Measurements from ENCODE around the gene MYO7A. TPM values are rescaled to one million over a fixed set of nuclear protein-coding genes. Genes with fewer than 3 reads are reported as not detected.

Gene MYO7A
- polyA plus RNA-seq, 1 donor (not counting 4 experiments of a cell fraction or from before 2014, with no cell fraction given), result 0.75 TPM

DNA sequence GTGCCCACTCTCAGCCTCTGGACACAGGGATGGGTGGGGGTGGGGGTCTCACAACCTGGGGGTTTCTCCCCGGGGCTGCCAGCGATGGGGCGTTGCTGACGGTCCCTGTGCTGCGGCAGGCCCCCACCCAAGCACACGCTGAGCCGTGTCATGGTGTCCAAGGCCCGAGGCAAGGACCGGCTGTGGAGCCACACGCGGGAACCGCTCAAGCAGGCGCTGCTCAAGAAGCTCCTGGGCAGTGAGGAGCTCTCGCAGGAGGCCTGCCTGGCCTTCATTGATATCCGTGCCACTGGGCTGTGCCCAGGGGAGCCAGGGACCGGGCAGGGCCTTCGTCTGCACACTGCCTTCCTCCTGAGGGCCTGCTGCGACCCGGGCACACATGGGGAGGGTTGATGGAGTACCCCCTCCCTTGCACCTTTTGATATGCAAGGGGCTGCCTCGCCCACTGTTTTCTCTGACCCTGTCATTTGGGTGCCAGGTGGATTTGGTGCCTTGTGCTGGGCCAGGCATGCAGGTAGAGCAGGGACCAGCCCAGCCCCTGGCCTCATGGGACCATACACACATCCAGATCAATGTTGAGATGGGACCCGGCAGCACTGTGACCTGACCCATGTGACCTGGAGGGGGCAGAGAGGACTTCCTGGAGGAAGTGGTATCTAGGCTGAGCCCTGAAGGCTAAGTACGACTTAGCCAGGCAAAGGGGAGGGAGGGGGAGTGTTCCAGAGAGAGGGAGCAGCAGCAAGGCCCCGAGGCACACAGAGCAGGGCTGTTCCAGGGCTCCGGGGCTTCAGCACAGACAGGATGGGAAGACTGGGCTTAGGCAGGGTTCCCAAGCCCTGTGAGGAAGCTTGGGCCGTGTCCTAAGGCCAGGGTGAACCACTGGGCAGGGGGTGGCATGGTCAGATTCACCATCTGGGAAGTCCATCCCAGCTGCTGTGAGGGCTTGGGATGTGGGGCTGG lies 75.2 kb downstream of the MYO7A start:
- H3K9ac ChIP-seq (ENCODE audit: control insufficient read depth, extremely low read depth, insufficient read depth, low read length), result no peak overlapping the region
- no peak for TF ChIP-seq EZH2 (IDR thresholded peaks at IDR 0.05; ENCODE audit: low read length)
- TF ChIP-seq, protein P1, sequence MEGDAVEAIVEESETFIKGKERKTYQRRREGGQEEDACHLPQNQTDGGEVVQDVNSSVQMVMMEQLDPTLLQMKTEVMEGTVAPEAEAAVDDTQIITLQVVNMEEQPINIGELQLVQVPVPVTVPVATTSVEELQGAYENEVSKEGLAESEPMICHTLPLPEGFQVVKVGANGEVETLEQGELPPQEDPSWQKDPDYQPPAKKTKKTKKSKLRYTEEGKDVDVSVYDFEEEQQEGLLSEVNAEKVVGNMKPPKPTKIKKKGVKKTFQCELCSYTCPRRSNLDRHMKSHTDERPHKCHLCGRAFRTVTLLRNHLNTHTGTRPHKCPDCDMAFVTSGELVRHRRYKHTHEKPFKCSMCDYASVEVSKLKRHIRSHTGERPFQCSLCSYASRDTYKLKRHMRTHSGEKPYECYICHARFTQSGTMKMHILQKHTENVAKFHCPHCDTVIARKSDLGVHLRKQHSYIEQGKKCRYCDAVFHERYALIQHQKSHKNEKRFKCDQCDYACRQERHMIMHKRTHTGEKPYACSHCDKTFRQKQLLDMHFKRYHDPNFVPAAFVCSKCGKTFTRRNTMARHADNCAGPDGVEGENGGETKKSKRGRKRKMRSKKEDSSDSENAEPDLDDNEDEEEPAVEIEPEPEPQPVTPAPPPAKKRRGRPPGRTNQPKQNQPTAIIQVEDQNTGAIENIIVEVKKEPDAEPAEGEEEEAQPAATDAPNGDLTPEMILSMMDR (optimal IDR thresholded peaks at IDR 0.05 in 1 of 3, IDR thresholded peaks at IDR 0.05 in 1 of 3, conservative IDR thresholded peaks at IDR 0.05 in 1 of 3; ENCODE audit: extremely low read depth in 1 of 3, insufficient read depth in 2 of 3, low read length in 3 of 3), result no peak
- no peak overlapping the region for H3K4me3 ChIP-seq (ENCODE audit: control insufficient read depth in 2 of 3, extremely low read depth in 1 of 3, insufficient read depth in 2 of 3, low read depth in 1 of 3, low read length in 3 of 3)
- H3K4me1 ChIP-seq (ENCODE audit: control insufficient read depth, extremely low read depth, insufficient read depth, low read length), result no peaks in the 10 kb centered on the region
- no peaks in the 10 kb centered on the region for H3K79me2 ChIP-seq (ENCODE audit: control insufficient read depth, insufficient read depth, low read length)
- no peak for FAIRE-seq
- H4K20me1 ChIP-seq (ENCODE audit: control insufficient read depth, extremely low read depth, insufficient read depth, low read length), result no peaks in the 10 kb centered on the region
- no peak overlapping the region for H3K4me2 ChIP-seq (ENCODE audit: control insufficient read depth, extremely low read depth, insufficient read depth, low read depth, low read length)
- H3K36me3 ChIP-seq (ENCODE audit: control insufficient read depth in 2 of 2, extremely low read depth in 1 of 2, insufficient read depth in 2 of 2, low read length in 2 of 2), result no peaks in the 10 kb centered on the region
- dilution Hi-C loops (cut with MboI; ENCODE audit: extremely low pct_ligation_motif_present, low sequenced_read_pairs), result no loop called here
- H2AFZ ChIP-seq (ENCODE audit: control insufficient read depth, low read length), result no peak overlapping the region
- H3K27ac ChIP-seq (ENCODE audit: control insufficient read depth, insufficient read depth, low read length), result no peak overlapping the region
- DNase-seq (ENCODE audit: low read depth, low spot score), result no peak
- H3K9me3 ChIP-seq (ENCODE audit: control insufficient read depth, low read depth, low read length), result no peaks in the 10 kb centered on the region
- no peaks in the 10 kb centered on the region for H3K27me3 ChIP-seq (ENCODE audit: control insufficient read depth, extremely low read depth, insufficient read depth, low read length)
- no peaks in the 10 kb centered on the region for H3K9me1 ChIP-seq (ENCODE audit: control insufficient read depth, extremely low read depth, insufficient read depth, low read length)

GRCh38 chr11:77203901-77204753 lies 76.1 kb downstream of the MYO7A start:
- Histone ChIP-seq H3K4me3 (ENCODE audit: control insufficient read depth in 2 of 3, extremely low read depth in 1 of 3, insufficient read depth in 2 of 3, low read depth in 1 of 3, low read length in 3 of 3) (no peak overlapping the region), H4K20me1 (ENCODE audit: control insufficient read depth, extremely low read depth, insufficient read depth, low read length) (no peaks in the 10 kb centered on the region), H3K4me1 (ENCODE audit: control insufficient read depth, extremely low read depth, insufficient read depth, low read length) (no peaks in the 10 kb centered on the region), H3K4me2 (ENCODE audit: control insufficient read depth, extremely low read depth, insufficient read depth, low read depth, low read length) (no peak overlapping the region), H3K79me2 (ENCODE audit: control insufficient read depth, insufficient read depth, low read length) (no peaks in the 10 kb centered on the region), H3K9ac (ENCODE audit: control insufficient read depth, extremely low read depth, insufficient read depth, low read length) (no peak overlapping the region), H2AFZ (ENCODE audit: control insufficient read depth, low read length) (no peak overlapping the region), H3K27me3 (ENCODE audit: control insufficient read depth, extremely low read depth, insufficient read depth, low read length) (no peaks in the 10 kb centered on the region), H3K36me3 (ENCODE audit: control insufficient read depth in 2 of 2, extremely low read depth in 1 of 2, insufficient read depth in 2 of 2, low read length in 2 of 2) (no peaks in the 10 kb centered on the region), H3K9me1 (ENCODE audit: control insufficient read depth, extremely low read depth, insufficient read depth, low read length) (no peaks in the 10 kb centered on the region), H3K27ac (ENCODE audit: control insufficient read depth, insufficient read depth, low read length) (no peak overlapping the region), H3K9me3 (ENCODE audit: control insufficient read depth, low read depth, low read length) (no peaks in the 10 kb centered on the region)
- no peak for FAIRE-seq
- TF ChIP-seq EZH2 (IDR thresholded peaks at IDR 0.05; ENCODE audit: low read length), result no peak
- TF ChIP-seq, protein P1 (optimal IDR thresholded peaks at IDR 0.05 in 1 of 3, IDR thresholded peaks at IDR 0.05 in 1 of 3, conservative IDR thresholded peaks at IDR 0.05 in 1 of 3; ENCODE audit: extremely low read depth in 1 of 3, insufficient read depth in 2 of 3, low read length in 3 of 3), result no peak
- no peak for DNase-seq (ENCODE audit: low read depth, low spot score)
- dilution Hi-C loops (cut with MboI; ENCODE audit: extremely low pct_ligation_motif_present, low sequenced_read_pairs), result no loop called here

Measured in keratinocyte (primary cell).